Mucosa of descending colon (tissue), 3 donors: ENCODE data around the gene KLHDC1. TPM values are rescaled to one million over a fixed set of nuclear protein-coding genes. Genes with fewer than 3 reads are reported as not detected.
"Not testable (repeated sequence)": the region's sequence is repeated elsewhere in the genome, so short reads cannot be mapped to it uniquely, and the experiment has no call there.

Experiments
- ATAC-seq: fragments of 200-7000 bp; cut with Tn5 transposase; one replicate; pipeline ENCODE4 v1.9.1; 2020; ENCODE audit warnings: mild to moderate bottlenecking, moderate library complexity
- DNase-seq, 3 donors: peaks; one replicate each; pipeline ENCODE4 v3.0.0-alpha.2; 2020
- H3K36me3 ChIP-seq: fragments of 200-600 bp; one replicate; pipeline ENCODE4 v1.8.0; 2021; ENCODE audit warnings: low read depth, mild to moderate bottlenecking
- H3K4me1 ChIP-seq: fragments of 200-600 bp; one replicate; pipeline ENCODE4 v1.8.0; 2021; ENCODE audit warnings: low read depth, mild to moderate bottlenecking
- H3K4me3 ChIP-seq: fragments of 200-600 bp; one replicate; pipeline ENCODE4 v1.8.0; 2021; ENCODE audit warnings: mild to moderate bottlenecking
- H3K9me3 ChIP-seq: fragments of 200-600 bp; one replicate; pipeline ENCODE4 v1.8.0; 2021; ENCODE audit warnings: mild to moderate bottlenecking
- CTCF ChIP-seq: fragments of 200-600 bp; IDR thresholded peaks from one replicate; pipeline ENCODE4 v1.8.0; 2022; ENCODE audit warnings: antibody characterized with exemption, mild to moderate bottlenecking
- intact Hi-C, 2 donors: fragments of 100-400 bp; cut with DNase I in 1 of 2; cut with micrococcal nuclease in 1 of 2; formaldehyde crosslinking; loops; one replicate each; pipeline versions ENCODE4 v1.11.0 to v1.11.1; 2022; cut with DNase I, micrococcal nuclease
- long read RNA-seq, 2 donors: library from polyadenylated mRNA; unstranded; transcript quantifications; one replicate each; pipeline ENCODE4 v2.0.0, GENCODE V29; 2019 to 2021
- total RNA-seq, 3 donors: library from RNA; stranded (reverse); fragmentation: NEBNext Ultra II Directional in 2 of 3; extraction: Animal tissue kit (Norgen Biotek cat#: 25700) in 2 of 3; gene quantifications; one replicate each; pipeline versions ENCODE4 v1.2.1 to v1.2.4, GENCODE V29; 2021 to 2023
- donor health status: DM: no; HTN: no; CAD: no; lungs with moderate emphysema.
- donor health status: DM: no; HTN: no; CAD: no.
- donor health status: DM: no; HTN: yes; CAD: no.

The KLHDC1 gene
- total RNA-seq = 10 to 100 TPM in 1 of 3 donors, 1 to 10 TPM in 2; 1.8 to 12.5 (median 2.7) TPM
- long read RNA-seq, donor 1, transcript KLHDC1-201 (13 exons, 2,691 nt) = major isoform, 6 of 8 reads
- long read RNA-seq, donor 1, partial matches to known transcripts = 0 of 8 reads
- long read RNA-seq, donor 1, other reads (novel, unspliced or antisense) = 2 of 8 reads
- long read RNA-seq, donor 2, partial matches to known transcripts = 1 of 2 reads
- long read RNA-seq, donor 2, other reads (novel, unspliced or antisense) = 1 of 2 reads

GRCh38 chr14:49692811-49693734 lies at the start of gene KLHDC1:
KLHDC1 (plus strand) TSS chr14:49693120; CDS start chr14:49693195, 75 bp downstream.
- Histone ChIP-seq H3K9me3 (no peaks in the 10 kb centered on the region), H3K4me1 (peaks cover 12% of the 10 kb centered on the region), H3K4me3 (peak within 1 kb of the TSS; percentile 50), H3K36me3 (no peaks in the 10 kb centered on the region)
- intact Hi-C loops = no loop called here
- ATAC-seq (peak; percentile 84), DNase-seq (peak; percentile 81 to 90 (median 89))
- no peak for TF ChIP-seq CTCF

- no peak for TF ChIP-seq CTCF
- H3K9me3 ChIP-seq = no peaks in the 10 kb centered on the region
- peaks cover 10% of the 10 kb centered on the region for H3K4me1 ChIP-seq
- intact Hi-C loops = no loop called here
- no peak overlapping the region for H3K4me3 ChIP-seq
- DNase-seq = no peak
- H3K36me3 ChIP-seq = no peaks in the 10 kb centered on the region
- no peak for ATAC-seq
Measured at GRCh38 chr14:49653508-49653907, 39.4 kb upstream of the KLHDC1 start.

GRCh38 chr14:49654511-49654910 lies 38.4 kb upstream of the KLHDC1 start:
- Histone ChIP-seq H3K9me3 (no peaks in the 10 kb centered on the region), H3K36me3 (no peaks in the 10 kb centered on the region), H3K4me3 (no peak overlapping the region), H3K4me1 (peaks cover 11% of the 10 kb centered on the region)
- intact Hi-C loops = no loop called here
- DNase-seq = no peak
- TF ChIP-seq CTCF = no peak
- ATAC-seq = no peak

- DNase-seq, ATAC-seq, H3K36me3 ChIP-seq, intact Hi-C loops, H3K4me3 ChIP-seq, H3K9me3 ChIP-seq: not testable (repeated sequence)
- H3K4me1 ChIP-seq = peaks cover 15% of the 10 kb centered on the region
Measured at GRCh38 chr14:49657500-49657899, 35.4 kb upstream of the KLHDC1 start.

- Histone ChIP-seq H3K4me1 (peaks cover 15% of the 10 kb centered on the region), H3K4me3 (no peak overlapping the region), H3K36me3 (no peaks in the 10 kb centered on the region), H3K9me3 (no peaks in the 10 kb centered on the region)
- intact Hi-C loops = no loop called here
- DNase-seq (no peak), ATAC-seq (peak; percentile 97)
- no peak for TF ChIP-seq CTCF
Measured at GRCh38 chr14:49659526-49660455, 33.1 kb upstream of the KLHDC1 start.
